ENCODE measurements around the gene C16orf86.

Gene C16orf86

DNA sequence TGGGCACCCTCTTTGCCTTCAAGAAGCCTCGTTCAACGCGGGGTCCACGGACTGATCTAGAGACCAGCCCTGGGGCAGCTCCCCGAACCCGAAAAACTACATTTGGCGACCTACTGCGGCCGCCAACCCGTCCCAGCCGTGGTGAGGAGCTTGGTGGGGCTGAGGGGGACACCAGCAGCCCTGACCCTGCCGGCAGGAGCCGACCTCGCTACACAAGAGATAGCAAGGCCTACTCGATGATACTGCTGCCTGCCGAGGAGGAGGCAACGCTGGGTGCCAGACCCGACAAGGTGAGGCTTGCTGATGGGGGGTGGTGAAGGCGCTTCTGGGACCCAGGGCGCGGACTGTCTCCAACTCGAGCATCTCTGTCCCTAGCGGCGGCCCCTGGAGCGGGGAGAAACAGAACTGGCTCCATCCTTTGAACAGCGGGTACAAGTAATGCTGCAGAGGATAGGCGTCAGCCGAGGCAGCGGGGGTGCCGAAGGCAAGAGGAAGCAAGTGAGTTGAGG is 12.2 kb upstream of the C16orf86 start:
- no peak for DNase-seq

DNA sequence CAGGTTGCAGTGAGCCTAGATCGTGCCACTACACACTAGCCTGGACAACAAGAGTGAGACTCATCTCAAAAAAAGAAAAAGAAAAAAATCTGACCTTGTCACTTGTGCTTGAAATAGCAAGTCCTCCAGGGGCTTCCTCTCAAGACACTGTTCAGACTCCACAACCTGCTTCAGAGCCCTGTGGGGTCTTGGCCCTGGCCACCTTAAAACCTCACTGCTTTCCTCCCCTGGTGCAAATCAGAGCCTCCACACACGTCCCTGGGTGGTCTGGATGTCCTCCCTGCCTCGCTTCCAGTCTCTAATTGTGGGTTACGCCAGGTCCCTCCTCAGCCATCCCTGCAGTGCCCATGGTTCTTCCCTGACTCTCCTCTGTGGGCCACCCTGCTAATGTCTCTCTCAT is 11.3 kb upstream of the C16orf86 start:
- DNase-seq: no peak

DNA sequence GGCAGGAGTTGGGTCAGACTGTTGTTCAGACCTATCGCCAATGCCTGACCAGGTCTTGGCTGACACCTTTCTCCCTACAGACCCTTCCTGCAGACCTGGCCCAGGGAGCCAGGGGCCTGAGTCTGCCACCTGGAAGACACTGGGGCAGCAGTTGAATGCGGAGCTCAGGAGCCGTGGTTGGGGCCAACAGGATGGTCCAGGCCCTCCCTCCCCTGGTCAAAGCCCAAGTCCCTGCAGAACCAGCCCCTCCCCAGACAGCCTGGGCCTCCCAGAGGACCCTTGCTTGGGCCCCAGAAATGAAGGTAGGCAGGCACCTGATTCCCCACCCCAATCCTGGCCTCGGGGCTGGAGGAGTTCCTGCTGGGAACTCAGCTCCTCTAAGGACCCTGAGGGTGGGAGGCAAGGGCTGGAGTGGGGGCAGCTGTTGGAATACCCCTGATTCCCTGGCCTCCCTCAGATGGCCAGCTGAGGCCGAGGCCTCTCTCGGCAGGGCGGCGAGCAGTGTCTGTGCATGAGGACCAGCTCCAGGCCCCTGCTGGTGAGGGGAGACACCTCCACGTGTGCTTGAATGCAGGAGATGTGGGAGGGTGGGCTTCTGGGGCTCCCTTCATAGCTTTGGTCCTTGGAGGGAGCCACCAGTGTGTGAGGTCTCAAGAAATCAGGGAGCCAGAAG is 10.1 kb upstream of the C16orf86 start:
- no peak for DNase-seq

- no peak for DNase-seq
Observed at GRCh38 chr16:67657017-67657608, 9.5 kb upstream of the C16orf86 start.

DNA sequence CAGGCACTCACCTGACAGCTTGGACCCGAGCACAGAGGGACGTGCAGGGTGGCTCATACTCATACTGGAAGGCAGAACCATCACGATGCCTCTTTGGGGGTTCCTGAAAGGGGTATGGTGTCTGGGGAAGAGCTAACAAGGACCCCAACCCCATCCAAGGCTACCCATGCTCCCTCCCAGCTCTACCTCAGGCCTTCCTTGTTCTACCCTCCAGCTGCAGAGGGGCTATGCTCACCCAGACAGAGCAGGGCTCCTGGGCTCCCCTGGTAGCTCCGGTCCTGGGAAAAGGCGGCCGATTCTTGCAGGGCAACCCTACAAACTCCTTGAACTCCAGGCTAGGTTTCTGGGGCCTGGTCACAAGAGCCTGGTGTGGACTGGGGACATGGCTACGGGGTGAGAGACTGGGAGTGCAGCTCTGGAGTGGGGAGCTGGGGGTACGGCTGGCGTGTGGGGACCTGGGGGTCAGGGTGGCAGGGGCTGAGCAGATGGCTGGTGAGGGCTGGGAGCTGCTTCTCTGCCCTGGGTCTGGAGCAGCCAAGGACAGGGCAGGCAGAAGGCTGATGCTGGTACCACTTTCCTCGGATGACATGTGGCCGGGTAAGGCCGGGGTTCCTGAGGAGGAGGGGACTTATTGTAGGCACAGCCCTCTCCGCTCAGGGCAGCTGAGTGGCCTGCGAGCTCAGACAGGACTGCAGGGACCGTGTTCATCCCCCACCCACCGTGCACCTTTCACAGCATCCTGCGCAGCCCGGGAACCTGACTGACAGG is 8.7 kb upstream of the C16orf86 start:
- no peak for DNase-seq

- DNase-seq: no peak
Observed at GRCh38 chr16:67658849-67659674, 7.6 kb upstream of the C16orf86 start.

DNA sequence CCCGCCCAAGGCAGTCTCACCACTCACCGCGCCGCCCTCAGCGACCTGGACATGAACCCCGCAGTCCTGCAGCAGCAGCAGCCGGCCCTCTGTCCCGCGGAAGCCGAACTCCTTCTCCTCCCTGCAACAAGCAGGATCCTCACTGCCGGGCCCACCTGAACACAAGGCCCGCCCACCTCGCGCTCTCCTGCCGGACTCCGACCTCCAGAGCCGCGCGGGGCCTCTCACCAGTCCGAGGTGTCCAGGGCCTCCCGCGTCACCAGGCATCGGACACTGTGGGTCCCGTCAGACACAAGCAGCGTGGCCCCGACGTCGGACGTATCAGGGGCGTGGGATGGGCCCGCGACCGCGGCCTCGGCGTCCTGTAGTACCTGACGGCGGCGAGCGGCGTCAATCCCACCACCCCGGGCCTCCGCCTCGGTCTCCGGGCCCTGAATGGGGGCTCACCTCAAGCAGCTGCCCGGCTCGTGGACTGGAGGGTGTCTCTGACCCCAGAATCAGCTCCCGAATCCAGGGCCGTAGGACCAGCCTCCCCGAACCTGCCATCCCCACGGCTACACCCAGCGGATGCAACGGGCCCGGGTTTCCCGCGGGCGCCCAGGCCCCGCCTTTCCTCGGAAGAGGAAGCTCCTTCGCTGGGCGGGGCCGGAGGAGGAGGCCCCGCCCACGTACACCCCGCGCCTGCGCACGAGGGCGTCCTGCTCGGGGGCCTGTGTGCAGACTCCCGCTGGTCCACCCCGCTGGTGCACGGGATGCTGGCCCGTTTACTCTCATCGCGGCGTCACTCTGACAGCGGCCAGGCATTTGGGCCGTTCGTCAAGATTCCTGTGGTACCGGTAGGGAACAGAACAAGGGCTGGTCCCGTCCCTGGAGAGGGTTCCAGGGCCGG is 6.7 kb upstream of the C16orf86 start, which contains the start of gene ACD:
Gene ACD (minus strand): TSS at position 586 of the 889 bp plus-strand sequence. CDS start 40 bp downstream, at position 546.
- peak; percentile 57 for DNase-seq

DNA sequence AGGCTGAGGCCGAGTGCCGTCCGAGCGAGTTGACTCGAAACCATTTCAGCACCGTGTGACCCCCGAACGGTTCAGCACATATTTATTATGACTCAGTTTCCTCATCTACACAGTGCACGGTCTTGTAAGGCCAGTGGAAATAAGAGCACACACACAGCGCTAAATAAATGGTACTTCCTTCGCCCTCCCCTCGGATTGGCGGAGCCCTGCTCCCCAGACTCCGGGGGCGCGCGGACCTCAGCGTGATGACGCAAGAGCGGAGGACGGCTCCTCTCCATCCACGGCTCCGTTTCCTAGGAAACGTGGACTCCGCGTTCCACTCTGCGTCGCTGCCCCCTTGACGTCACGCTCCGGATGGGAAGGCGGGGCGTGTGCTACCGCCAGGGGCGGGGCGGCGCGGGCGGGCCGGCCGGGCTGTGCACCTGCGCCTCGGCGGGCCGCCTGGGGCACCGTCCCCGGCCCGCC is 6.0 kb upstream of the C16orf86 start, which contains the start of gene PARD6A:
Gene PARD6A (plus strand): TSS at position 397 of the 465 bp plus-strand sequence. CDS start 79 bp downstream, outside the sequence.
- peak; percentile 91 for DNase-seq

GRCh38 chr16:67661101-67661761 is 5.4 kb upstream of the C16orf86 start:
- DNase-seq: peak; percentile 40

DNA sequence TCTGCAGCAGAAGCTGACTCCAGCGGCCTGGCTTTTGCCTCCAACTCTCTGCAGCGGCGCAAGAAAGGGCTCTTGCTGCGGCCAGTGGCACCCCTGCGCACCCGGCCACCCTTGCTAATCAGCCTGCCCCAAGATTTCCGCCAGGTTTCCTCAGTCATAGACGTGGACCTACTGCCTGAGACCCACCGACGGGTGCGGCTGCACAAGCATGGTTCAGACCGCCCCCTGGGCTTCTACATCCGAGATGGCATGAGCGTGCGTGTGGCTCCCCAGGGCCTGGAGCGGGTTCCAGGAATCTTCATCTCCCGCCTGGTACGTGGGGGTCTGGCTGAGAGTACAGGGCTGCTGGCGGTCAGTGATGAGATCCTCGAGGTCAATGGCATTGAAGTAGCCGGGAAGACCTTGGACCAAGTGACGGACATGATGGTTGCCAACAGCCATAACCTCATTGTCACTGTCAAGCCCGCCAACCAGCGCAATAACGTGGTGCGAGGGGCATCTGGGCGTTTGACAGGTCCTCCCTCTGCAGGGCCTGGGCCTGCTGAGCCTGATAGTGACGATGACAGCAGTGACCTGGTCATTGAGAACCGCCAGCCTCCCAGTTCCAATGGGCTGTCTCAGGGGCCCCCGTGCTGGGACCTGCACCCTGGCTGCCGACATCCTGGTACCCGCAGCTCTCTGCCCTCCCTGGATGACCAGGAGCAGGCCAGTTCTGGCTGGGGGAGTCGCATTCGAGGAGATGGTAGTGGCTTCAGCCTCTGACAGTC is 4.5 kb upstream of the C16orf86 start:
- no peak for DNase-seq

- no peak for DNase-seq
Observed at GRCh38 chr16:67662653-67663010, 4.0 kb upstream of the C16orf86 start.

DNA sequence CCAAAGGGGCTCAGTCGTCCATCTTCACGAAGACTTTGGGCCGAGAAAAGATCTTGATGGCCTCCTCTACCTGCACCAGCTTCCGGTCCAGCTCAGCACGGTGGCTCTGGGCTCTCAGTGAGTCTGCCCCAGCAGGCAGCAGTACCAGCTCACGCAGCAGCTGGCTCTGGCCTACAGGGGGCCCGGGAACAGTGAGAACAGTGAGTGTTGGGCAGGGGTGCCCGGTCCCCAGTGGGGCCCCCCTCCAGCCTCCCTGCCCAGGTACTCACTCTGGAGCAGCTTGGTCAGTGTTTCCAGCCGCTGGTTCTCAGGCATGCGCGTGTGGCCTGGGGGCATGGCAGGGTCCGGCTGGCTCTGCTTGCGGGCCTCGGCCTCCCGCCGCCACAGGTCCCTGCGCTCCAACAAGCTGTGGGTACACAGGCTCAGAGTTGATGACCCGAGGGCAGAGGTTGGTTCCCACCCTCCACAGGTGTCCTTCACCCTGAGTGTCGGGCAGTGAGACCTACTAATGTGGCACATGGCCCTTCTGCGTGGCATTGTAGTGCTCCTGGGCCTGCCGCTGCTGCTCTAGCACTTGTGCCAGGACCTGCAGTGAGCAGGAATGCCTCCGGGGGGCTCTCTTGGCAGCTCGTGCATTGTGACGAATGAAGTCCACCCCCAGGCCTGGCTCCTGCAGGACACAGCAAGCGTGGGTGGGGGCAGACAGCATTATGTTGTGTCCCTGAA is 3.3 kb upstream of the C16orf86 start:
- DNase-seq: no peak

GRCh38 chr16:67663877-67664222 is 2.8 kb upstream of the C16orf86 start:
- no peak for DNase-seq

DNA sequence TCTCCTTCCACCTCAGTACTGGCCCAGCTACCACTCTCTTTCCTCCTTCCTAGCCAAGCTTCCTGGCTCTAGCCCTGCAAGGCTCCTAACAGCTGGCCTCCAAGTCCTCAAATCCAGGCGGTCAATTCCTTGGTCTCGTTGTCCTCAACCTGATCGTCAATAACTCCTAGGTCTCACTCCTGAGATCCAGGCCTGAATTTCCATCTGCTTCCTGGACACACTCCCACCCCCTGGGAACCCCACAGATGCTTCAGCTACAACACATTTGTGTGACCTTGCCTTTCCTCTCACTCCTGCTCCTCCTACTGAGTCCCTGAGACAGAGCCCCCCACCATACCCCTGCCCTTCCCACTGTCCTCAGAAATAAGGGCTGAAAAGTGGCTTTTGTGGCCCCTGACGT is 2.4 kb upstream of the C16orf86 start:
- DNase-seq: no peak

DNA sequence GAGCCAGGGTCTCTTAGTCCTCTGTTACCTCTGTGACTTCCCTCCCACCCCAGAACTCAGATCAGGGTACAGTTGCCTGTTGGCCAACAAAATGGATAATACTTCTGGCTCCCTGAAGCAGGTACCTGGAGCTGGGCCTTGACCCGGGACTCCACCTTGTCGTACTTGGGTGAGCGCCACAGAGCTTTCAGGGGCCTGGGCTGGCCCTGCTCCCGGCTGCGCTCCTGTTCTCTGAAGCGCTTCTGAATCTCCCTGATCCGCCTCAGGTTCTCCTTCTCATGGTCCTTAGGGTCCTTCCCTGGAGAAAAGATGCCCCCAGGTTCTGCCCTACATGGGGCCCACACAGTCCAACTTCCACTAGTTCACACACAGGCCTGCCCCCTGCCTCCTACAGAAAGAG is 1.7 kb upstream of the C16orf86 start:
- no peak for DNase-seq

GRCh38 chr16:67665598-67665997 is 1.0 kb upstream of the C16orf86 start:
- no peak for DNase-seq

DNA sequence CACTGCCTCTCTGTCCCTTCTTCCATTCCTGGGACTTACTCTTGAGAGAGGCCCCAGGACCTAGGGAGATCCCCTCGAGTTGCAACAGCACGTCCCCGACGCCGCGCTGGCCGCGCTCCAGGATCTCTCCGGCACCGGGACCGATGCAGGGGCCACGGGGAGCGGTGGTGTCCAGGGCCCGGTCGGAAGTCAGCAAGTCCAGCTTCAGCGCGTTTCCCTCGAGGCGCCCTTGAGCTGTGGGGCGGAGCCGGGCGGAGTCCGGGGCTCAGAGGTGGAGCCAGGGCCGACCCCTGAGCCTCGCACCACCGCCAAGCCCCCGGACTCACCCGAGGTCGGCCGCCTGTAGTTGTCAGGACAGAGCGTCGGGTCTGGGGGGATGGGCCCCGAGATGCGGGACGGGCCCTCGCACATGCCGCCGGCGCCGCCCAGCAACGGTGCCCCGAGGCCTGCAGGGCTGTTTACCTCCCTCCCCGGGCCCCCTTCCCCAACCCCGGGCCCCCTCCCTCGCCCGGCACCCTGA is 522 bp upstream of the C16orf86 start:
- DNase-seq: no peak

GRCh38 chr16:67667453-67667816 is 821 bp downstream of the C16orf86 start:
- DNase-seq: no peak

DNA sequence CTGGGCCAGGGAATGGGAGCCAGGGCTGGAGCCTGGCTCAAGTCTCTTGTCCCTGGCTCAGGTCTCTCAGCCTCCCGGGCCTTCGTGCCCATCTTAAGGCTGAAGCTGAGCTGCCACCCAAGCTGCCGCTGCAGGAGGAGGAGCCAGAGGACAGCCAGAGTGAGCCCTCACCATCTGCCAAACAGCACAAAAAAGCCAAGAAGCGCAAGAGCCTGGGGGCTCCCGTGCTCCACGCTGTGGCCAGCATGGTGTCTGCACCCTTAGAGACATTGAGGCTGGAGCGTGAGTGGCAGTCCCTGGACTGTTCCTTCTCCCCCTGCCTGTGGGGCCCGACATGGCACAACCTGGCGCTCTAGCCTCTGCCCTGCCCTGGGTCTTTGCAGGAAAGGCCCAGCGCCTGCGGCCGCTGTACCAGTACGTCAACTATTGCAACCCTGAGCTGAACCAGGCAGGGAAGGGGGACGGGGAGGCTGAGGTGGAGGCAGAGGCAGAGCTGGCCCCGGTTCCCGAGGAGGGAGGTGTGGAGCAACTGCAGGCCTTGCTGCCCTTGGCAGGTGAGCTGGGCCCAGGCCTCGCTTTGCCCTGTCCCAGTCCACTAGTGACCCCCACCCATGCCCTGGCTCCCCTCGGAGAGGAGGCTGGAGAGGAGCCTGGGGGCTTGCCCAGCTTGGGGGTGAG is 1.3 kb downstream of the C16orf86 start:
- DNase-seq: peak; percentile 97

All from DMS 273 treated with DMSO at 0.1 percent for 48 hours (cell line).